ENCODE data around the gene HAUS7.
A peak's percentile ranks its signal among the peaks of the same experiment; 100 is the strongest.

The HAUS7 gene

GRCh38 chrX:153470411-153471363 is at the start of gene HAUS7:
TSS of gene HAUS7 (minus strand) at chrX:153470576. CDS start at chrX:153470557, 19 bp downstream.
- DNase-seq (ENCODE audit: low read depth in 2 of 2): peak; percentile 75 to 81

DNA sequence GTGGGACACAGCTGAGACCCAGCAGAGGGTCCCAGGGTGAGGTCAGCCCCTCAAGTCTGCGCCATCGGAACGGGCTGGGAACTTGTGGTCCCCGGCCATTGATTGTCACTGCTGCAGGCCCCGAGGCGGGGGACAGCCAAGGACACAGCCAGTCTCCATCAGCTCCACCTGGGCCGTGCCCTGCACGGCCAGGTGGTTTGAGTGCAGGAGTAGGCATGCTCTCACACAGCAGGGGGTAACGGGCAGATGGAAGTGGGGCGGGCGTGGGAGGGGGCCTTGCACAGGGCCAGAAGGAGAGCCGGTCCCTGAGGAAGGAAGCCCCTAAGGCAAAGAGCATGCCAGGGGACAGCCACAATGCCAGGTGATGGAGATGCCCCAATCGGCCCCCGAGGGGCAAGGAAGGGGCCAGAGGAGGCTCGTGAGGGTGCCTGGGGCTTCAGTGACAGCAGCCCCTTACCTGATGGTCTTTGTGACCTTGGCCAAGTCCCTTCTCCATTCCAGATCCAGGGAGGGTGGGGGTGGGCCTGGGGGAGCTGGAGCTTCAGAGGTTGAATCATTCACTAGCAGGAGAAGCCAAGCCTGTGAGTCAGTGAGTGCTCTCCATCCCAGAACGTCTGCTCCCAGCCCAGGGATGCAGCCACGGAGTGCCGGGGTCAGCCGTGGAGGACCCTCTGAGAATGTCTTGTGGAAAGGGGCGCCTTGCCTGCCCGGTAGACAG is 49.4 kb upstream of the HAUS7 start:
- no peak for DNase-seq (ENCODE audit: low read depth in 2 of 2)

DNA sequence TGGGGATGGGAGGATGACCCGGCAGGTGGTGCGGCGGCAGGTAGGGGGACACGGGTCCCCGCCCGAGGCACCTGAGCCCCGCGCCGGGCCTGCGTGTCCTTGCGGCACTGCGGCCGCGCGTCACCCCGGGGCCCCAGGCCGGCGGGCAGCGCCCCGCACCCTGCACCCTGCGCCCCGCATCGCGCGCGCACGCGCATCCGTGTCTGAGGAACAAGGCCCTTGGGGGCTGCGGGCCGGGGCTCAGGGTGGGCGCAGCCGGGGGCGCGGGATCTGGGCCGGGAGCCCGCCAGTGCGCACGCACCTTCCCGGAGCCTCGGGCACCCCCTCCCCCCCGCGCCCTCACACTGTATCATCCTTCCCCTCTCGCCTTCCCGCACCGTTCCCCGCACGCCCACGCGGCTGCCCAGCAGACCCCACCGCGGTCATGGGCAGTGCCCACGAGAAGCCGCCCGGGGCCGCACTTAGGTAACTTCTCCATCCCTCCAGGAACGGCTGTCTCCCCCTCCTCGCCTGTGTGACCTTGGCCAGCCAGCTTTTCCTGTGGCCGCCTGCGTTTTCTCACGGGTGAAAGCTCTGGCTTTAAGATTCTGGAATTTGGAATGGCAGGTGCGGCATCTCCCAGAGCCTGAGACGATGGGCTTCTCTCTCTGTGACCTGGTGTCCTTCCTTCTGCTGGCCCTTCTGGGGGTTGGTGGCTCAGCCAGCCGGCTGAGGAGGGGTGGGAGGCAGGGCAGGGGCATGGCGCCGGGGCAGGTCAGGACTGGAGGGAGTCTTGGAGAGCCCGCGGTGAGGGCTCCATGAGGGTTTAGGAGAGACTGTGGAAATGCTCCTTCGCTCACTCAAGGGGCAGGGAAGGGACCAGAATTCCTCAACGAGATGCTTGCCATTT is 47.8 kb upstream of the HAUS7 start:
- no peak for DNase-seq (ENCODE audit: low read depth in 2 of 2)

- no peak for DNase-seq (ENCODE audit: low read depth in 2 of 2)
These were observed 47.0 kb upstream of the HAUS7 start, which contains the start of gene ATP2B3 for GRCh38 chrX:153517423-153517822. TSS of gene ATP2B3 (plus strand) at chrX:153517642. CDS start at chrX:153536248, 18,606 bp downstream.

- DNase-seq (ENCODE audit: low read depth in 2 of 2): no peak
These were observed 45.7 kb upstream of the HAUS7 start for GRCh38 chrX:153516073-153516472.

DNA sequence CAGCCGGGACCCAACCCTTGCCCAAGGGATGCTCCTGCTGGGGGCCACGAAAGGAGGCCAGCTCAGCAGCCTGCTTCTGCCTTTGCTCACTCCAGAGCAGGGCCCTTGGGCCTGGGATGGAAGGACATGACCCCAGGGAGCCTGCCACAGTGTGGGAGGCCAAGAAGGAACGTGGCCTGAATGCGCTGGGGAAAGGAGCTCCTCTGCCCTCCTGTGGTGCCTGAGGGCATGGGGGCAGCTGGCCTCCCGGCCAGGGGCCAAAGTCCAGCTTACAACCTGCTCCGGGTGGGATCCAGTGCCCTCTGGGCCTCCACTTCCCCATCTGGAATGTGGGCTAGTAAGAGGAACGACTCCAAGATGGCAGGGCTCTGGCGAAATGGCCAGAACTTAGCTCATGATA is 45.1 kb upstream of the HAUS7 start:
- no peak for DNase-seq (ENCODE audit: low read depth in 2 of 2)

DNA sequence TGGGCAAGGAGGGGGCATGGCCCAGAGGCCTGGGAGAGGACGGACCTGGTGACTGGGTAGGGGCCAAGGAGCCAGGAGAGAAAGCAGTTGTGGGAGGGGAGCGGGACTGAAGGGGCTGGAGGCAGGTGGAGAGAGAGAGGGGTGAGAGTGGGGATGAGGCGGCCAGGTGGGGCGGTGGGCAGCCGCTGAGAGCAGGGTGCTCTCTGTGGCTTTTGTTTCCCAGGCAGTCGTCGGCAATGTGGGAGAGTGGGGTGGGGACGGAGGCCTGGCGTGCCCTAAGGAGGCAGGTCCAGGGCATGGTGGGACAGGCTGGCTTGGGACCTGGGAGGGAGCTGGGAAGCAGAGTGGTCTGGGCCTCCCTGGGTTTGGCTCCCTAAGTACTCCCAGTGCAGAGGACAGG is 43.9 kb upstream of the HAUS7 start:
- no peak for DNase-seq (ENCODE audit: low read depth in 2 of 2)

GRCh38 chrX:153513265-153513664 is 42.9 kb upstream of the HAUS7 start:
- no peak for DNase-seq (ENCODE audit: low read depth in 2 of 2)

- no peak for DNase-seq (ENCODE audit: low read depth in 2 of 2)
These were observed 42.1 kb upstream of the HAUS7 start for GRCh38 chrX:153512501-153512893.

- DNase-seq (ENCODE audit: low read depth in 2 of 2): no peak
These were observed 41.6 kb upstream of the HAUS7 start for GRCh38 chrX:153511784-153512500.

DNA sequence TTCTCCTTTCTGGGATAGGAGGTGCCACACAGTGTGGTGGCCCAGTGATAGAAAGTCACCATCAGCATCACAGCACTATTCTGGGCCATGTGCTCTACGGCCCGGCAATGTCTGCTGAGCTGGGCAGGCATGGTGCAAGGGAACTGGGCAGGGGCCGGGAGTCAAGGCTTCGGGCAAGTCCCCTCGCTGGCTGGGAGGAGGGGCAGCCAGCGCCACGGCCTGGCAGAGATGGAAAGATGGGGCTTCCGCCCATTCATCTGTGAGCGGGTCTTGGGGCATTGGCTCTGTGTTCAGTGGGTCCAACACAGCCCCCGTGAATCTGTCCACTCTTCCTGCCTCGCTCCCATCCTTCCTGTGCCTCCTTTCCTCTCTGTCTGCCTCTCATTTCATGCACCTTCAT is 40.0 kb upstream of the HAUS7 start:
- DNase-seq (ENCODE audit: low read depth in 2 of 2): no peak

DNA sequence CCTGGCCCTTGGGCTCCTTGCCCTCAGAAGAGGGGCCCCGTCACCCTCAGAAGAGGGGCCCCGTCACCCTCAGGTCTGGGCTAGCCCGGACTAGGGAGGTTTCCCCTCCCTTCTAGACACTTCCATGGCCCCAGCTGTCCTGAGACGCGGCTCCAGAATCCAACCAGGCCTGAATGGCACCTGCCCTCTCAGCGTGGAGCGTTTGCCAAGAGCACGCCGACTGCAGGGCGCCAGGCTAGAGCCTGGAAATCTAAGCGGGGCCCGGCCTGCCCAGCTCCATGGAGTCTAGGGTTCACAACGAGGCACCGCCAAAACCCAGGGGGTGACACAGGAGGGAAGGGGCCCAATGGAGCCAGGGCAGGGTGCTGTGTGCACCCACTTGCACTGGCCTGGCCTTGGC is 39.2 kb upstream of the HAUS7 start:
- DNase-seq (ENCODE audit: low read depth in 2 of 2): no peak

- DNase-seq (ENCODE audit: low read depth in 2 of 2): peak; percentile 58 to 63
These were observed 37.3 kb upstream of the HAUS7 start for GRCh38 chrX:153507484-153508178.

- no peak for DNase-seq (ENCODE audit: low read depth in 2 of 2)
These were observed 35.0 kb upstream of the HAUS7 start for GRCh38 chrX:153505361-153505760.

DNA sequence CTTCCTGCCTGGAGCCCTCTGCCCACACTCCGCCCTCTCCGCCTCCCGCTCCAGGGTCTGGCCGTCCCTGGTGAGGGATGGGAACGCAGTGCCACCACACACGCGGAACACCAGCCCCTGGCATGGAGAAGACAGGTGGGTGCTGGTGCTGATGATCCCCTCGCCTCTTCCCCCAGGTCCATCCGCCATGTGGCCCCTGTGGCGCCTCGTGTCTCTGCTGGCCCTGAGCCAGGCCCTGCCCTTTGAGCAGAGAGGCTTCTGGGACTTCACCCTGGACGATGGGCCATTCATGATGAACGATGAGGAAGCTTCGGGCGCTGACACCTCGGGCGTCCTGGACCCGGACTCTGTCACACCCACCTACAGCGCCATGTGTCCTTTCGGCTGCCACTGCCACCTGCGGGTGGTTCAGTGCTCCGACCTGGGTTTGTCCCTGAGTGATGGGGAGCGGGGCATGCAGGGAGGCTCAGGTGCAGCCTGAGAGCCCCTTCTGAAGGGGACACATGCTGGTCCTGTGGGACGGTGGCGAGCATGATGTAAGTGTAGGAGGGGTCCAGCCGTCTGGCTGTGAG is 34.2 kb upstream of the HAUS7 start:
- DNase-seq (ENCODE audit: low read depth in 2 of 2): no peak

DNA sequence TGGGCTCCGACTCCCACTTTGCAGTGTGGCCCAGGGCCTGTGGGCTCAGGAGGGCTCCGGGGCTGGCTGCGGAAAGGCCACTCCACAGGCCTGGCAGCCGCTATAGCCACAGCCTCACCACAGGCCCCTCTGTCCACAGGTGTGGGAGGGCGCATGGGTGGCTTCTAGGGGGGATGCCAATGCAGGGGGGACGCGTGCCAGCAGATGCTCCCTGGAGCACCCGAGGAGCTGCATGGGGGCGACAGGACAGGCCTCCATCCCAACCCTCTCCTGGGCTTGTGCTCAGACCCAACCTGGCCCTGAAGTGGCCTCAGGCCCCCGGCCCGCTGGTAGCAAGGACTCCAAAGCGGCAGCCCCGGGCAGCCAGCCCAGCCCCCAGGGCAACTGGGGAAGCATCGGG is 32.4 kb upstream of the HAUS7 start:
- no peak for DNase-seq (ENCODE audit: low read depth in 2 of 2)

DNA sequence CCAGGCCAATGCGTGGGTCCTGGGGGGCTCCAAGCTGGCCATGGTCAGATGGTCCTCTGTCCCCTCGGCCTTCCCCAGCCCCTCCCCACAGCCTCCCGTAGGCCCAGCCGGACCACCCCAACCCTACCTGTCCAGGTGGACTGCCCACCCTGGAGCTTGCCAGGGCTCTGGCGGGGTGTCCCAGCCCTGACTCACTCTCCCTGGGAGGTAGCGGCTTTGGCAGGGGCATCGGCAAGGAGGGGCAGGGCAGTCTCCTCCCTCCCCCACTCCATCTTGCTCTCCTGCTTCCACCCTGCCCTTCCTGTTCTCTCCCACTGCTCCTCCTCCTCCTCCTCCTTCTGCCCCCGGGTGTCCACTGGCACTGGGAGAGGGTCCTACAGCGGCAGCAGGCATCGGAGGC is 31.8 kb upstream of the HAUS7 start:
- DNase-seq (ENCODE audit: low read depth in 2 of 2): no peak

- no peak for DNase-seq (ENCODE audit: low read depth in 2 of 2)
These were observed 31.2 kb upstream of the HAUS7 start for GRCh38 chrX:153501530-153501929.

- no peak for DNase-seq (ENCODE audit: low read depth in 2 of 2)
These were observed 30.4 kb upstream of the HAUS7 start for GRCh38 chrX:153500676-153501280.

GRCh38 chrX:153499876-153500275 is 29.5 kb upstream of the HAUS7 start:
- DNase-seq (ENCODE audit: low read depth in 2 of 2): no peak

Measured in stimulated activated CD8-positive, alpha-beta memory T cell treated with anti-CD3 and anti-CD28 coated beads, Interleukin-7, amount 100 ng/mL, for 4 hours (primary cell).